Measurements from ENCODE around the gene ARHGAP19. TPM values are rescaled to one million over a fixed set of nuclear protein-coding genes. Genes with fewer than 3 reads are reported as not detected.

The ARHGAP19 gene
- total RNA-seq, 4 donors from 2014 or later, result 3.7 to 15.4 (median 7.5) TPM

GRCh38 chr10:97178074-97178473, 114.4 kb downstream of the ARHGAP19 start:
- no peak overlapping the region for H3K4me3 ChIP-seq
- H3K9me3 ChIP-seq, result no peaks in the 10 kb centered on the region
- no peak for TF ChIP-seq CTCF (IDR thresholded peaks at IDR 0.05)
- TF ChIP-seq POLR2A (IDR thresholded peaks at IDR 0.05), result no peak
- no peak for DNase-seq
- intact Hi-C loops (cut with DNase I), result no loop called here
- H3K4me1 ChIP-seq, result peaks cover 0 to 8% (median 0%) of the 10 kb centered on the region in 3 donors
- no peaks in the 10 kb centered on the region for H3K36me3 ChIP-seq
- H3K27ac ChIP-seq, result no peak overlapping the region
- H3K27me3 ChIP-seq, result peaks cover 0 to 78% (median 2%) of the 10 kb centered on the region in 4 donors
- WGBS, 2 donors, result 58 to 66% methylated on average over 5 of the region's 5 CpGs

DNA sequence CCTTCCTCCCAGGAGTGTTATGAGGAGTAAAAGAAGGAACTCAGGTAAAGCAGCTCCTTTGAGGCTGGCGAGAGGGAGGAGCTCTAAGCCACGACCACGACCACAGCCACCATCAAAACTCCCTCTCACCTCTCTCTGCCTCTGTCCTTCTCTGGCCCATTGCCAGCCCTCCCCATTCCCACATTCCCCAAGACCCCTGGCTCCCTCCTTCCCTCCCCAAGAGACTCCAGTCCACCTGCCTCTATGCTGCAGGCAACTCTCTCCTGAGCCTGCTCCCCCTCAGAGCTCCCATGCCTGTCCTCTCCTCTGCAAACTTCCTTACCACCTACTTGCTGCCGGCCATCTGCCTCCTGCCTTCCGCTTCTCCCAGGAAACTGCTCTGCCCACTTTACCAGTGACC, 116.2 kb downstream of the ARHGAP19 start:
- H3K4me1 ChIP-seq, result peaks cover 0 to 8% (median 0%) of the 10 kb centered on the region in 3 donors
- H3K27me3 ChIP-seq, result peaks cover 0 to 86% (median 2%) of the 10 kb centered on the region in 4 donors
- 53 to 63% methylated on average over 5 of the region's 5 CpGs for WGBS, 2 donors
- no peak overlapping the region for H3K4me3 ChIP-seq
- H3K36me3 ChIP-seq, result no peaks in the 10 kb centered on the region
- no peak for TF ChIP-seq POLR2A (IDR thresholded peaks at IDR 0.05)
- no peak for DNase-seq
- no peaks in the 10 kb centered on the region for H3K9me3 ChIP-seq
- no peak overlapping the region for H3K27ac ChIP-seq
- intact Hi-C loops (cut with DNase I), result no loop called here

DNA sequence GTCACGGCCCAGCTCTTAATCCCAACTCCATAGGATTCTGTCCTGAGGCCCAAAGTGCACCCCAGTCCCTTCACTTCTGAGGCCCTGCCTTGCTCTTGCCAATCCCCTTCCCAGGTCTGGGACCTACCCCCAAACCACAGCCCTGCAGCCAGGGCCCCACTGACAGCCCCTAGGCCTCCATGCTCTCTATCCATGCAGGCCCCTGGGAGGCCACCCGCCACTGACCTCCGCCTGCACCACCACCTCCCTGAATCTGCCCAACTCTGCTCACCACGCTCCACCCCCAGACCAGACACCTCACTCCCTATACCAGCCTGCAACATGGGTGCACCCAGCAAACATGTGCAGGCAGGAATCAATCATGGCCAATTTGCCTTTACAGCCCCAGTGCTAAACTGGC, 116.9 kb downstream of the ARHGAP19 start:
- intact Hi-C loops (cut with DNase I), result no loop called here
- WGBS, 2 donors, result 83 to 92% methylated on average over 3 to 4 of the region's 4 CpGs
- H3K9me3 ChIP-seq, result no peaks in the 10 kb centered on the region
- DNase-seq, result no peak
- H3K4me3 ChIP-seq, result no peak overlapping the region
- no peaks in the 10 kb centered on the region for H3K36me3 ChIP-seq
- peaks cover 0 to 86% (median 2%) of the 10 kb centered on the region in 4 donors for H3K27me3 ChIP-seq
- H3K27ac ChIP-seq, result no peak overlapping the region
- H3K4me1 ChIP-seq, result peaks cover 0 to 8% (median 0%) of the 10 kb centered on the region in 3 donors
- TF ChIP-seq CTCF (IDR thresholded peaks at IDR 0.05), result no peak
- no peak for TF ChIP-seq POLR2A (IDR thresholded peaks at IDR 0.05)

DNA sequence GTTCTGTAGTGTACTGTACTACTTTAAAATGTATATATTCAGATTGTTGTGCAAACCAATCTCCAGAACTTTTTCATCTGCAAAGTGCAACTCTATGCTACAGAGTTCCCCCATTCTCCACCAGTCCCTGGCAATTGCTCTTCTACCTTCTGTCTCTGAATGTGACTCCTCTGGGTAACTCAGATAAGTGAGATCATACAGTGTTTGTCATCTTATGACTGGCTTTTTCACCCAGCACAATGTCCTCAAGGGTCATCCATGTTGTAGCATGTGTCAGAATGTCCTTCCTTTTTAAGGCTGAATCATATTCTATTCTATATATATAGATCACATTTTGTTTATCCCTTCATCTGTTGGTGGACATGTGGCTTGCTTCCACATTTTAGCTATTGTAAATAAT, 117.5 kb downstream of the ARHGAP19 start:
- TF ChIP-seq CTCF (IDR thresholded peaks at IDR 0.05) (no peak), POLR2A (IDR thresholded peaks at IDR 0.05) (no peak)
- Histone ChIP-seq H3K4me1 (peaks cover 0 to 7% (median 0%) of the 10 kb centered on the region in 3 donors), H3K9me3 (no peaks in the 10 kb centered on the region), H3K27ac (no peak overlapping the region), H3K27me3 (peaks cover 0 to 86% (median 2%) of the 10 kb centered on the region in 4 donors), H3K4me3 (no peak overlapping the region), H3K36me3 (no peaks in the 10 kb centered on the region)
- DNase-seq, result no peak
- intact Hi-C loops (cut with DNase I), result no loop called here

DNA sequence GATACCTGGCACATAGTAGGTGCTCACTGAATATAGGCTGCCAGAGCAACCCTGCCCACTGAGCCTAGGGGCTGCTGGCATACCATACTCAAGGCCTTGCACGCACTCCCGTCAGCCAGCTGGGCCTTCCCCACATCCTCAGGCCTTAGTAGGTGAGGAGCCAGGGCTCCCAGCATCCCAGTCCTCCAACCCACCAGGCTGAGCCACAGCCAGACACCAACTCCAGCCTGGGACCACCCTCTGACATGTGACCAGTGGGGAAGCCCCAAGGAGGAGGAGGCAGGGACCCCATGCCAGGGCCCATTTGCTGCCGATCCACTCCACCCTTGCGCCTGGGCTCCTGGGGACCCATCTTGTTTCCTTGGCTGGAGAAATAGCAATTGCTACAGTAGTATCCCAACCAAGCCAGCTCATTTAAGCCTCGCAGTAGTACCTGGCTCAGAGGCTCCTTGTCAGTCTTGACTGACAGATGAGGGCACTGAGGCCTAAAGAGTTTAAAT, 118.1 kb downstream of the ARHGAP19 start:
- H3K27me3 ChIP-seq, result peaks cover 0 to 86% (median 0%) of the 10 kb centered on the region in 4 donors
- H3K9me3 ChIP-seq, result no peaks in the 10 kb centered on the region
- no peaks in the 10 kb centered on the region for H3K36me3 ChIP-seq
- intact Hi-C loops (cut with DNase I), result no loop called here
- no peak overlapping the region for H3K27ac ChIP-seq
- no peak overlapping the region for H3K4me3 ChIP-seq
- no peak for TF ChIP-seq POLR2A (IDR thresholded peaks at IDR 0.05)
- peaks cover 0 to under 1% (median 0%) of the 10 kb centered on the region in 3 donors for H3K4me1 ChIP-seq
- WGBS, 2 donors, result 85 to 92% methylated on average over 4 to 5 of the region's 5 CpGs
- DNase-seq, result no peak

- H3K36me3 ChIP-seq, result no peaks in the 10 kb centered on the region
- no peak overlapping the region for H3K4me3 ChIP-seq
- no peak overlapping the region for H3K27ac ChIP-seq
- no peaks in the 10 kb centered on the region for H3K9me3 ChIP-seq
- no peaks in the 10 kb centered on the region for H3K4me1 ChIP-seq
- no peak for TF ChIP-seq POLR2A (IDR thresholded peaks at IDR 0.05)
- 51 to 88% methylated on average over 2 to 5 of the region's 6 CpGs for WGBS, 2 donors
- intact Hi-C loops (cut with DNase I), result no loop called here
- no peak for DNase-seq
- H3K27me3 ChIP-seq, result peaks cover 0 to 79% (median 0%) of the 10 kb centered on the region in 4 donors
These were observed 119.4 kb downstream of the ARHGAP19 start for GRCh38 chr10:97173036-97173435.

Small RNA genes lying within 50 kb of the gene (small RNA-seq; reads per million reads assigned to genes)
- gene RF00017, result 0 reads per million in 4 donors

Other genes starting within 250 kb of the ARHGAP19 start
- not detected for gene SLIT1, start 106.7 kb downstream of the ARHGAP19 start, total RNA-seq
- gene FRAT1, start 26.6 kb upstream of the ARHGAP19 start, total RNA-seq, result 1 to 10 TPM; 1.7 to 6.1 (median 3.9) TPM
- 10 to 100 TPM; 16.6 to 29.4 (median 20.3) TPM for gene FRAT2, start 42.1 kb upstream of the ARHGAP19 start, total RNA-seq
- gene RRP12, start 108.7 kb upstream of the ARHGAP19 start, total RNA-seq, result 10 to 100 TPM; 14.9 to 33.4 (median 23.9) TPM
- gene PGAM1, start 133.6 kb upstream of the ARHGAP19 start, total RNA-seq, result 100 to 1,000 TPM; 310 to 700 (median 514) TPM
- gene EXOSC1, start 153.4 kb upstream of the ARHGAP19 start, total RNA-seq, result 10 to 100 TPM; 12.4 to 44.8 (median 24.7) TPM
- 10 to 100 TPM; 17.0 to 36.9 (median 28.2) TPM for gene ZDHHC16, start 153.5 kb upstream of the ARHGAP19 start, total RNA-seq
- gene MMS19, start 205.8 kb upstream of the ARHGAP19 start, total RNA-seq, result 10 to 100 TPM; 57.7 to 93.3 (median 65.1) TPM
- 1 to 10 TPM; 4.3 to 8.5 (median 5.8) TPM for gene UBTD1, start 206.3 kb upstream of the ARHGAP19 start, total RNA-seq

Measured in esophagus squamous epithelium (tissue), 5 donors.